GM21737 (cell line): ENCODE measurements around the gene IQSEC2.

Experiments used
- ATAC-seq: cut with Tn5 transposase; IDR thresholded peaks from one replicate; pipeline ENCODE4 v1.9.1; 2021; ENCODE audit warnings: mild to moderate bottlenecking, moderate library complexity; ENCODE audit not compliant: unreplicated experiment

The IQSEC2 gene

DNA sequence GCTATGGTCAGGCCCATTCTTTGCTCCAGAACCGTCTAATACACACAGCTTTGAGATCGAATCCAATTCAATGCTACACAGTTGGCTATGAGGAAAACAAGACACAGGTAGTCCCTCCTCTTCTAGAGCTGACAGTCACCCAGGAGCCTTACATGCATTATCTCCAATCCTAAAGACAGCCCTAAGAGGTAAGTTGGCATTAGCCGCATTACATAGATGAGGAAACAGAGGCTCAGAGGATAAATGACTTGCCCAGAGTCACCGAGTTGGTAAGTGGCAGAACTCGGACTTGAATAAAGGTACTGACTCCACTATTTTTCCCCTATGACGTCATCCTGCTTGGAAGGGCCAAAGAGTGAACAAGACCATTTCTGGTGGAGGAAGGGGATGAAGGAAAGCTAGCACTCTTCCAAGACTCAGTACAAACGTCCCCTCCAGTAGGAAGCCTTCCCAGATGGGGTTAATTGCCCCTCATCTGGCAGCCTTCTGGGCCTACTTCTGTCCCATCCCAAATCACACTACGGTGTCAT lies 8.5 kb downstream of the IQSEC2 start:
- no peak for ATAC-seq

DNA sequence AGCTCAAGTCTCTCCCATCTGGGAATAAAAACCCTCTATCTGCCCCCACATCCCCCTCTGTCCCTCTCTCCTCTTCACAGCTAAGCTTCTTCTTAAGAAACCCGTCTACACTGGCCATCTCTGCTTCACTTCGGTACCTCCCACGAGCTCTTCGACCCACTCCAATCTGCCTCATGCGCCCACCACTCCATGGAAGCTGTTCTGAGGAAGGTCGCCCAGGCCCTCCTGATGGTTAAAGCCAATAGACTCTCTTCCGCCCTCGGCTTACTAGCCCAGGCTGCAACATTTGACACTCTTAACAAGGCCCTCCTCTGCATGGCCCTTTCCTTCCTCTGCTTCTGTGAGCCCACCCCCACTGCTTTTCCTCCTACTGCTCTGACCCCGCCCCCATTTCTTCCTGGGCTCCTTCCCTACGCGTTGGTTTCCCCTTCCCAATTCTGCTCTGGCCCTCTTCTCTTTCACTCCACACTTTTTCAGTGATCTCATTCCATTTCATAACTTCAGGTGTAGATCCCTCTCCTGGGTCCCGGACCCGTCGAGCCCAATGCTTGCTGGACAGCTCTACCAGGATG lies 11.8 kb downstream of the IQSEC2 start:
- ATAC-seq: no peak

DNA sequence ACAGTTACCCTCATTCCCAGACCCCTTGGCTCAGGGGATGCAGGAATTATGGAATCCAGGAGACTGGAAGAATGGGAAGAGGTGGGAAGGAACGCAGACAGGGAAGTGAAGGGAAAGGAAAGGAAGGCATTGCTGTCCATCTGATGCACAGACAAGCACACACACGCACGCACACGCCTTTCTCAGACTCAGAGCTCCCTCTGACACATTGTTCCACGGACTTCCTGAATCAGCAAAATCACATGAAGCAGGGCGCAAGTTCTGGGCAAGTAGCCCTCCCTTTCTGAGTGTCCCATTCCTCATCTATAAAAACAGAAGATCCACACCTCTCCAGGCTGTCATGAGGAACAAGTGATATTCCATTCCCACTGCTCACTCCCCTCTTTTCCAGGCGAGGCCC lies 13.2 kb downstream of the IQSEC2 start:
- ATAC-seq: no peak

DNA sequence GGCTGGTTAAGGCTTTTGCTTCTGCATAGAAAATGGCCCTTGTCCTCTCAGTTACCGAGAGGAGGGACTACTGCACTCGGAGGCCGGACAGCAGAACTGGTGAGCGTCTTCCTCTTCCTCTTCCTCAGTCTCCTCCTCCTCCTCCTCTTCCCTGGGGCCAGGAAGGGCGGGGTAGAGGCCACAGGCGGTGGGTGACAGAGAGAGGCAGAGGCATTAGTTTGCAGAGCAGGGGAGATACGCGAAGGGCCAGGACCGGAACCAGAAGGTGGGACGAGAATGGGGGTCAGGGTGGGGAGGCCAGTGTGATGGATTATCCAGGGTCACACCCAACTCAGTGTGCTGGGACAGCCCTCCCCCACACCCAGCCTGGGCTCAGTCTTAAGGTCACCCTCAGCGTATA lies 14.5 kb downstream of the IQSEC2 start:
- no peak for ATAC-seq

DNA sequence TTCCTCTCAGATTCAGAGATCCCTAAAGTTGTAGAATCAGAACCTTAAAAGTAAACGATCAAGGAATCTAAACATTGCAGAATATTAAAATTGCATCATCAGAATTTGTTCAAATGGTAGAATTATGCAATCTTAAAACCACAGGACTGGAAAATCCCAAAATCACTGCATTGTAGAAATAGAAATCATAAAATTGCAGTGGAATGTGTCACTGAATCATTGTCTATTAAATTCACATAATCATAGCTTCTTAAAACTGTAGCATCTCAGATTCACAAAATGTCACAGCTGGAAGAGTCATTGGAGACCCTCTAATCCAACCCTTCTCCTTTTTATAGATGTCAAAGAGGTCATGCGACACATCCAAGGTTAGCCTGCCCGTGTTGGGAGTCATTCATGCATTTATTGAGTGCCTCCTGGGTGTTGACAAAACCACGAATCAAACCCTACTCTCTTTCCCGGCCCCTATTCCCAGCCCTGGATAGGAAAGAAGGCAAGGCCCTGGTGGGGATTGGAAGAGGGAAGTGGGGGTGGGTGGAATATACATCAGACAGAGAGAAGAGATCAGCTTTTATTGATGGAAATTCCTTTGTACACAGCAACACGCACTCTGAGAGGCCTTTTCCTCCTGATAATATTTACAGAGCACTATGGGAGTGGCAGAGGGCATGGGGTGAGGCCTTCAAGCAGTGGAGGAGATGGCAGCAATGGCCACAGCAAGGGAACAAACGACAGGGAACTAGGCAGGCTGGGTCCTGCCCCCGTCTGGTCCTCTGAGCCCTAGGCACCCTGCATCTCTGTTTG lies 15.4 kb downstream of the IQSEC2 start:
- ATAC-seq: no peak

DNA sequence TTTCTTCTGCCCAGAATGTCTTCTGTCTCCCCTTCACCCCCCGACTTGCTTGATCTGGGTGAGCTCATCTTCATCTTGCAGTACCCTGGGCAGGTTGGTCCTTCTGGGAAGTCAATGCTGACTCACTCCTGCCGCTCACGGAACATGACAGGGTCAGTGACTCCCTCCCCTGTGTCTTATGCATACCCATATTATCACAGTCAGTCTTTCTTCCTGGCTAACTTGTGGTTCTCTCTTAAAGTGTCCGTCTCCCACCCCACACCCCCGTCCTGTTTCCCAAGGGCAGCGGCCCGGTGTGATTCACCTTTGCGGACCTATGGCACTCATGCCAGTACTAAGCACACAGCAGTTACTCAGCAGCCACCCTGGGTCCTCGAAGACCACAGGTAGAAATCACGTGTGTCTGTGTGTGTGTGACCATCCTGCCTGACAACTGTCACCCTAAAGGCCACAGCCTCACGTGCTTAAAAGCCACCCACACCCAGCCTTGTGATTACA lies 17.7 kb downstream of the IQSEC2 start:
- no peak for ATAC-seq

DNA sequence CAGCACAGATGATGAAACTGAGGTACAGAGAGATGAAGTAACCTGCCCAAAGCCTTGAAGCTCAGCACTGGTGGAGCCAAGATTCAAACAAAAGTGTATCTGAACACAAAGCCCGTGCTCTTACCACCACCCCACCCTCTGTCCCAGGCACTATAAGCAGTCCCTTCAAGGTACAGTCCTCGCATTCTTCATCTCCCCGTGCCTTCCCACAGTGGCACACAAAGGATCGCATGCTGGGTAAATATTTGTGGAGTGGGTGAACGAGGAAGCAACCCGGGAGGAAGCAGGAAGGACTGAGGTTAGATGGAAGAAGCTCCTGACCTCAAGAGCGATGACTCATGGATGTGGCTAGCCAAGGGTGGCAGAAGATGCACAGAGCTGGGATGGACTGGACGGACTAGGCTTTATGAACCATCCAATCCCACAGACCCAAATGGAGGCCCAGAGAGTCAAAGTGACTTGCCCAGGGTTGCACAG lies 18.4 kb downstream of the IQSEC2 start:
- ATAC-seq: no peak

DNA sequence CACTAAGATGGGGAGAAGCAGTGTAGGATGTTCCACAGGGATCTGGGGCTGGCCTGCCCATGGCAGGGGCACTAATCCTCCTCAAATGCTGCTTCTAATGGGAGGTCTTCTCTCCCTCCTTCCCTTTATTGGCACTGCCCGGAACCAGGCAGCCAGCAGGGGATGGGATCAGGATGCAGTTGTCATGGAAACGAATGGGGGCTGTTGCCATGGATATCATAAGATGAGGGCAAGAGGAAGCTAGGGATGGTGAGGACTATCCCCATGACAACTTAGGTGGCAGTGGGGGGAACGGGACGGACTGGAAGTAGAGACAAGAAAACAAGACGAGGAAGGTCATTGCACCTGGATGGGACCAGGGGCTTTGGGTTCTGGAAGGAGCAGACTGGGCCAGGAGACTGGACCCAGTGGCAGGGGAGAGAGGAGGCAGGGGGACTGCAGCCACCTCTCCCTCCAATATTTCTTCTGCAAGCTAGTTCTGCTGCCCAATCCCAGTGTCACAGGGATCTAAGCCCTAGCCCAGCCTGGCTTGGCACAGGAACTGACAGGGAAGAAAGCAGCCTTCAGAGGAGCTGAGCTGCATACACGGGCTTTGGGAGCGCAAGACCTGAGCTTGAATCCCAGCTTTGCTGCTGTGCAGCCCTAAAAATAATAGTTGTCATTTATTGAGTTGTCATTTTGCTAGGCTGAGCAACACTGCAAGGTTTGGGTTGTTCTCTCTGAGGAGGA lies 19.0 kb downstream of the IQSEC2 start:
- no peak for ATAC-seq

DNA sequence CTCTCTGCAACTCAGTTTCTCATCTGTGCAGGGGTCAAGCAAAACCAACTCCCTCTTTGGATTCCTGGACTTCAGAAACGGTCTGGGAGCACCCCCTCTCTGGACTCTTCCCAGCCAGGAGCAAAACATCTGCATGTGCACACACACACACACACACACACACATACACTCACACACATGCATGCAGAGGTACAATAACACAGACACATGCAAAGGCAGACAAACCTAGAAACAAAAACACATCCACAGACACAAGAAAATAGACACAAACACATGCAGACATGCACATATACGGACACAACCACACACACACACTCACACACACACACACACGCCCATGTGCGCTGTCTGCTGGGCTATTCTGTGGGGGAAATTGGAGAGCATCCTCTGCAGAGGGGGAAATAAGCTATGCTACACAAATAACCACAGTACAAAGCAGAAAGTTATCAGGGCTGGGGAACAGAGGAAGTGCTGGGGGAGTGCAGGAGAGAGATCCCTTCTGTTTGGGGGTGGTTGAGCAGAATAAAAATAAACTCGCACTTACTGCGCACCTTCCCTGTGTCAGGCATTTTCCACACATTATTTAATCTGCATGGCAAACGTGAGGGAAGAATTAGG lies 19.9 kb downstream of the IQSEC2 start:
- ATAC-seq: no peak

DNA sequence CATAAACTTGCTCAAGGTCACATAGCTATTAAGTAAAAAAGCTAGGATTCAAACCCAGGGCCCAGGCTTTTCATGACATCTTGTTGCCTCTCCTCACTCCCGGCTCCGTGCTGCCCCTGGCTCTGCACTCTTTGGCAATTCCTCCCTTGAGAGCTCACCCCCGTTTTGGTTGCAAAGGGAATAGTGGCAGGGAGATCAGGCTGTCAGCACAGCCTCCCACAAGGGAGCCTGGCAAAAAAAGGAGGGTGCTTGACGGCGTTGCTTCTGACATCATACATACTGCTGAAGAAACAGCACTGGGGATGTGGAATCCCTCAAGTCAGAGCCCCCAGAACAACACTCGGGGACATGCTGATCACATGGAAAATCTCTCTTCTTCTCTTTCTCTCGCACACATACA lies 20.5 kb downstream of the IQSEC2 start:
- no peak for ATAC-seq

DNA sequence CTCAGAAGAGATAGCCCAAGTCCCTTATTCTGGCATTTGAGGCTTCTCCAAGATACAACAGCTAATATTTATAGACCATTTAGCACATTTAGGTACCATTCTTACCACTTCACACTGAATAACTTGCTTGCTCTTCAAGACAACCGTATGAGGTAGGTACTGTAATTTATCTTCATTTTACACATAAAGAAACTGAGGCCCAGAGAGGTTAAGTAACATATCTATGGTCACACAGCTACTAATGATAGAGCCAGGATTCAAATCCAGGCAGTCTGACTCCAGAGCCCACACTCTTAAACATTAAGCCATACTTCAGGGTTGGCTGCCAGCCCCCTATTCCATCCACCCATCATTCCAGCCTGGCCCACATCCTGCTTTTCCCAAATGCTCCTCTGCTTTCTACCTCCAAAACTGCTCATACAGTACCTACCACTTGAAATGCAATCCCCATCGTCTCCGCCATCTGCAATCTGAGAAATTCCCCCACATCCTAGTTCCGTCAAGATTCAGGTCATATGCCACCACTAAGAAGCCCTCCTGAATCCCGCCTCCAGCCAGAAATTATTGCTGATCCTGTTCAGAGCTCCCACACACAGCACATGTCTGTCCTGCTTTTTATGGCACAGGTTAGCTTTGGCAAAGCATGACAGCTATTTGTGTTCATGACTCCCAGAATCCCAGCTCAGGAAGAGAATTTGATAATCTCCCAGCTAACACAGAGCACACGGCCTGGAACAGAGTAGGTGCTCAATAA lies 23.5 kb downstream of the IQSEC2 start:
- no peak for ATAC-seq

DNA sequence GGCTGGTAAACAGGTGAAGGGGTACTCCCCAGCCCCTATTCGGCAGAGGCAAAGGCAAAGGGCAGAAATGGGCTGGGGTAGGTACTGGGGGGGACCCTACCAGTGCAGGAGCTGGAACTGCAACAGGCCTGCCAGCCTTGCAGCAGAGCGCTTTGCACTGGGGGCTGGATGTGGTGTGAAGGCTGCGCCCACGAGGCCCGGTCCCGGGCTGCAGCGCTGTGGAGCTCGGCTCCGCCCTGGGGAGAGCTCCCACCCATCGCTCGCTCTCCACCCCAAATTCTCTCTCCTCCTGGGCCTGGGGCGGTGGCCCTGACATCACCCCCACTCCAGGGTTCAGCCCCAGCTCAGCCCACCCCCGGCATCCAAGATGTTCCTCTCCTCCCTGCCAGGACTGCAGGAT lies 24.2 kb downstream of the IQSEC2 start:
- no peak for ATAC-seq

DNA sequence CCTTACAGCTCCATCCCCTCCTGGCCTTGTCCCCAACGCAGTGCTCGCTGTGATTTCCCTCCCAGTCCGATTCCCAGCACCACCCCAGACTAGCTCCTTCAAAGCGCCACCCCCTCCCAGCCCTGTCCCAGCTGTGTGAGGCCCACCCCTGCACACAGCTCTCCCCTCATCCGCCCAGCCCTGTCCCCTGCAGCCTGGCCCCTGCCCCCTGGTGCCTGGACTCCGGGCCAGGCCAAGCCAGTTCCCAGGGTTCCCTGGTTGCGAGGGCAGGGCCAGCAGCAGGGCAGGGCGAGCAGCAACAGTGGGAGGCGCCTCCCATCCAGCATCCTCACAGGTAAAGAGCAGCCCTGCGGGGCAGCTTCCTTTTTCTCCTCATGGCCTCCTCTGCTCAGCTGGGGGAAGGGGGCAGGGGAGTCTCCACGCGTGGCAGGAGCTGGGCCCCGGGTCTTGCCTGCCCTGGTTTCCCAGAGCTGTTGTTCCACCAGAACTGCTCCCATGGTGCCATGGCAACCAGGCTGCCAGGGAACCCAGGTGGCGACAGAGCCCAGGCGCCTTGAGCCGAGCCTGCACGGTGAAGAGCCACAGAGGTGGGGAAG lies 24.8 kb downstream of the IQSEC2 start:
- no peak for ATAC-seq

DNA sequence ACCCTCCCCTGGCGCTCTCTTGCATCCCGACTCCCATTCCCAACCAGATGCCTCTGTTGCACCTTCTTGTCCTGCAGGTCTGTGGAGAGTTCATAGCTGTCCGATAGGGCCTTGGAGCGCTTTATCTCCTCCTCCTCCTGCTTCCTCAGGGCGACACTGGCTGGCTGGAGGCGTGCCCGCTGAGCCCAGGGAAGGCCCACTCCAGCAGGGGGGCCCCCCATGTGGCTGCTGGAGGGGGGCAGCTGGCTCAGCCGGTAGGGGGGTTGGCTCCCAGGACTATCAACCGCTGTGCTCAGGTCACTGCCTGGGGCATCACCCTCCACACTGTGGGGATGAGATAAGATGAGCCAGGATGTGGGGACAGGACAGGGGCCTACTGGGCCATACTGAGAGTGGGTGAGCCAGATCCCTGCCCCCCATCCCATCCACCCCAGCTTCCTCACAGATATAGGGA lies 25.6 kb downstream of the IQSEC2 start:
- ATAC-seq: no peak

DNA sequence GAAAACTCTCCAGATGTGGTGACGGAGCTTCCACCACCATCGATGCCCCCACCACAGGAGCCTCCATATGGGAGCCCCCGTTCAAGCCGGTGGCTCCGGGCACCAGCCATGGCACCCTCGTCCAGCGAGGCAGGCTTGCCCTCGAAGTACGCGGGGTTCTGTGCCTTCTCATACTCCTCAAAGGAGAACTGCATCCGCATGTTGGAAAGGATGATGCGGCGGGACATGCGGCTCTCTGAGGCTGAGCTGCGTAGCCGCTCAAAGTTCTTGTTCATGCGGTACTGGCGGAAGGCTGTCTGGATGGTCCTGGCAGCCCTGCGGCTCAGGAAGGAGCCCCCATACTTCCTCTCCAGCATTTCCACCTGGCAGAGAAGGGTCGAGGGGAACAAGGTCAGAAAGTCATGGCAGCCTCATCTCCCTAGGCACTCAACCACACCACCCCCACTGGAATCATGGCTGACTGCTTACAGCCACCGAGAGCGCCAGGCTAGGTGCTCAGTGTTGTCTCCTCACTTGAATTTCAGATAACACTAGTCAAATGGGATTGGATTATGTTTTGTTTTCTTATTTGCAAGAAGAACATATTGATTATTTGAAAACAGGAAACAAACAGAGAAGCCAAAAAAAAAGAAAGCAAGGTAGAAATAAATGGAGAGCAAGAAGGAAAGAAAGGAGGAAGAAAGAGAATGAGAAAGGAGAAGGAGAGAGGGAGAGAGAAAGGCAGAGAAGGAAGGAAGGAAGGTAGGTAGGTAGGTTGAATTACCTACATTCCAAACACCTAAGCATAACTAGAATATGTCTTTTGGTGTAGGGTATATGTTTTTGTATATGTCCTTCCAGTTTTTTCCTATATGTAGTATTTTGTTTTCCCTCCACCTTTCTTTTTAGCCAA lies 26.6 kb downstream of the IQSEC2 start:
- no peak for ATAC-seq

DNA sequence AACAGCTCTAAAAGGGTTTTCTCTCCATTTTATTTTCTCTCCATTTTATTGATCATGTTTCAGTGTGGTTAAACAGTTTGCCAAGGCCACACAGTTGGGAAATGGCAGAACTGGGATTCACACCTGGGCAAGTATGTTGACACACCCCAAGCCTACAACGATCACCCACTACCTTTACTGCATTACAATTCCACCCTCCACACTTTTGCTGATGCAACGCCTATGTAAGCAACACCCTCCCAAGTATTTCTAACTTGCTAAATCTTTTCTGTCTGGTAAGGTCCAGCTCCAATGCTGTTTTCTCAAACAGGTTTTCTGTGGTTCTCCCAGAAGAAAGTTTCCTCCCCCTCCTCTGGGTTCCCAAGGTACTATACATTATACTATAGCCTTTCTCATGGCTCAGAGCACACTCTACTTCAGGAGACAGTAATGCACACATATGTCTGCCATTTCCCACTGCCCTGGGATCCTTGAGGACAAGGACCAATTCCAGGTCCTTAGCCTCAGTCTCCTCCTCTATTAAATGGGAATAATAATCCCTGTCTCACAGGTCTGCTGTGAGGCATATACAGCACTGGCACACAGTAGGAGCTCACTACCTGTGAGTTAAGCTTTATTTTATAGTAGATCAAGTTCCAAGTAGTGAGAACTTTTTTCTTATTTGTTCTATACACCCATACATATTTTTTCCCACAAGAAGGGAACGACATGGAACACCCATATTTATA lies 27.9 kb downstream of the IQSEC2 start:
- ATAC-seq: no peak

DNA sequence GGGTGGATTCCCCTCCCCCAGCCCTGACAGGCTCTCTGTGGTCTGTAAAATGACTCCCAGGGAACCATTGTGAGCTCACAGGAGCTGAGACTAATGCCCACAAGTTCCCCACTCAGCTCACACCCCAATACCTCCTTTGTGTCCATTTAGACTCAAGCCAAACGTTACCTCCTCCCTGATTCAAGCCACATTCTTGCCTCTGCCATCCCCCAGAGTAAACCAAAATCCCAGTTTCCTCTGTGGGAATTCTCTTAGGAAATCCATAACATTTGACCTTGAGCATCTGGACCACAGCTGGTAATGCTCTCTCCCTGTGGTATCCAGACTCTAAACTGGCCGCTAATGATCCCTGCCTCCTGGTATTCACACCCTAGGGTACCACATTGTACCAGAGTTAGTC lies 30.1 kb downstream of the IQSEC2 start:
- ATAC-seq: no peak

DNA sequence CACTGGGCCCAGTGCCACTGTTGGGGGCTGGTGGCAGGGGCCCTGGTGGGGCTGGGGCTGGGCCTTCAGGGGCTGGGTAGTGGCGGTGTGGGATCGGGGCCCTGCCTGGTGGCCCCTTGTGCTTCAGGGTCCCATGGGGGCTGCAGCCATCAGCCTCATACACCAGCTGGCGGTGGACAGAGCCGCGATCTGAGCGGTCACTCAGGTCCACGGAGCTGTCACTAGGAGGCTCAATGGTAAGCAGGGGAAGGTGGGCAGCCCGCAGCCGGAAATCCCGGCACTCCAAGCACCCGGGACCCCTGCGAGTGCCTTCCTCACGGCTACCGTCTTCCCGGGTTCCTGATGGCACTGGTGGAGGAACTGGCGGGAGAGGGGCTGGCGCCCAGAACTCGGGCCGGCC lies 30.8 kb downstream of the IQSEC2 start:
- no peak for ATAC-seq
